Effector memory CD8-positive, alpha-beta T cell (primary cell): ENCODE measurements around the gene RNF128.
"Not testable (repeated sequence)": the region's sequence is repeated elsewhere in the genome, so short reads cannot be mapped to it uniquely, and the experiment has no call there.

Source experiments
- ATAC-seq: fragments of 150-1000 bp; cut with Tn5 transposase; replicated peaks from 2 replicates; pipeline ENCODE4 v1.10.0; 2021; ENCODE audit warnings: mild to moderate bottlenecking, moderate library complexity
- DNase-seq, 3 experiments: peaks; one replicate each; pipeline ENCODE4 v3.0.0; 2021
- H3K27ac Mint-ChIP-seq, 2 donors: one replicate each; pipeline ENCODE4 v1.8.0; 2022; ENCODE audit warnings: mild to moderate bottlenecking in 2 of 2, mixed read lengths in 2 of 2, moderate library complexity in 2 of 2
- H3K27me3 Mint-ChIP-seq, 2 donors: one replicate each; pipeline ENCODE4 v1.8.0; 2022; ENCODE audit warnings: mixed read lengths in 2 of 2
- H3K36me3 Mint-ChIP-seq: one replicate; pipeline ENCODE4 v1.8.0; 2022; ENCODE audit warnings: mild to moderate bottlenecking, moderate library complexity, mixed read lengths; ENCODE audit not compliant: insufficient read depth
- H3K4me1 Mint-ChIP-seq, 2 donors: one replicate each; pipeline ENCODE4 v1.8.0; 2022; ENCODE audit warnings: low read depth in 2 of 2, mixed read lengths in 2 of 2
- H3K4me3 Mint-ChIP-seq, 2 donors: one replicate each; pipeline ENCODE4 v1.8.0; 2022; ENCODE audit warnings: mild to moderate bottlenecking in 2 of 2, mixed read lengths in 2 of 2, moderate library complexity in 2 of 2
- H3K9me3 Mint-ChIP-seq, 2 donors: one replicate each; pipeline ENCODE4 v1.8.0; 2022; ENCODE audit warnings: mixed read lengths in 2 of 2

Gene RNF128

DNA sequence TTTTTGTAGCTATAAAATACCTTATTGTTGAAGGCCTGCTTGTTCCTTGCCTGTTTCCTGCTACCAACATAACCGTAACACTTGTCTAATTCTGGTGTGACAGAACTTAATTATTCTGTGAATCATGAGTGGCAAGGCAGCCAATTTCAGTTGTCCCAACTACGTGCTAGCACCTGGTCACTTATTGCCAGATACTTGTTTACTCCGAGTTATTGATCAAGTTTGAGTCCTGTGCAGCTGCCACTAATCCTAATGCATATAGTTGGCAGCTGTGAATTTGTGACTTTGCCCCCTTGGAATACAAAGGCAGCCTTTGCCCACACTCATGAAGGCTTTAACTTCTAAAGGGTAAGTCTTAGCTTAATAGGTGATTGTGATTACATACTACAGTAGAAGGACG is 7.8 kb upstream of the RNF128 start:
- ATAC-seq (no peak), DNase-seq (no peak)
- Mint-ChIP-seq H3K27ac (no peak overlapping the region), H3K4me3 (no peak overlapping the region), H3K27me3 (peaks cover under 1 to 12% of the 10 kb centered on the region in 2 donors), H3K4me1 (no peaks in the 10 kb centered on the region), H3K36me3 (no peaks in the 10 kb centered on the region), H3K9me3 (no peaks in the 10 kb centered on the region)

DNA sequence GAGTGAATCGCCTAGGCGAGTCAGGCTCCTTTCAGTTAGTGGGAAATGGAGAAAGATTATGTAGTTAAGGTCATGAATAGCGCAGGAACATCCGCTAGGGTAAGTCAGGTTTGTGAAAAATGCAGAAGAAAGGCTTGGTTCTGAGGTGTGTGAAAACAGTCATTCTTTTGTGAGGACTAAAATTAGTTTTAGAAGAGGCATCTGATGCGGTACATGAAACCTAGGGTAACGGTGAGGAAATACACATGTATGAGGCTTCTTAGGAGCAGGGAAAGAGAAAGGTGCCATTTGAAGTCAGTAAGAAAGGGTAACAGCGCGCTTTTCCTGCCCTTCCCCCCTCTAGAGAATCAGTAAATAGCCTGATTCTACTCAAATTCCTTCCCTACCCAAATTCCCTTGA is 570 bp upstream of the RNF128 start:
- Mint-ChIP-seq H3K27ac (no peak overlapping the region), H3K4me3 (peak overlapping the region in 1 of 2 donors; percentile 66), H3K27me3 (peaks cover 22 to 50% of the 10 kb centered on the region in 2 donors), H3K36me3 (no peaks in the 10 kb centered on the region), H3K9me3 (no peaks in the 10 kb centered on the region), H3K4me1 (no peaks in the 10 kb centered on the region)
- DNase-seq (no peak), ATAC-seq (no peak)

DNA sequence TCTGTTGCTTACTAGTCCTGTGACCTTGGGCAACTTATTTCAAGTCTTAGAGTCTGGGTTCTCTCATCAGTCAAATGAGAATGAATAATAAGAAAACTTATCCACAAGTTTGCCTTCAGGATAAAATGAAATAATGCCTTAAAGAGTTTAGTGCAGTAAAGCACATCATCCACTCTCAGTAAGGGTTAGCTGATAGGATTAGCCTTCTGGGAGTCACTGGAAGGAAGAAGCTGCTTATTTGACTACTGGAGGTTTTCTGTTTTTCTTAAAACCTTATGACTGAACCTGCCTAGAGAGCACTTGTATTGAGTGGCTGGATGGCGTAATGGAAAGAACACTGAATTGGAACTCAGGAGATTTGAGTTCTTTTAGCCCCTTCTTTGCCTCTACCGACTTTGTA is 1.8 kb downstream of the RNF128 start:
- no peak for ATAC-seq
- no peaks in the 10 kb centered on the region for H3K36me3 Mint-ChIP-seq

DNA sequence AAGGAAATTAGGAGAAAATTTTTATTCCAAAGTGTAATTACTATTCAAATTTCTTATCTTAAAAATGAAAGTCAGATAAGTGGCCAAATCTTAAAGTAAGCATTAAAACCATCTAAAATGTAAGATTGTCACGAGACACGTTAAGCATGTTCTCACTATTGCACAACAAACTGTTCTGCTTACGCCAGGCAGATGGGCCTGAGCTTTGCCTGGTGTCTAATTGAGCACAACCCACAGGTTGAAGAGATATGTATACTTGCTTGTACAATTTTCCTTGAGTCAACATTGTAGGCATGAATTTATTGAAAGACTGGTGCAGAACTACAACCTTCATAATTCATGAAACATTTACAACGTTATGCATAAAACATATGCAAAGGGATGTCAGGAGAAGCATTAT is 3.9 kb downstream of the RNF128 start:
- no peaks in the 10 kb centered on the region for H3K36me3 Mint-ChIP-seq
- peaks cover 16 to 26% of the 10 kb centered on the region in 2 donors for H3K27me3 Mint-ChIP-seq
- no peak for DNase-seq
- no peak overlapping the region for H3K27ac Mint-ChIP-seq
- no peaks in the 10 kb centered on the region for H3K4me1 Mint-ChIP-seq
- H3K4me3 Mint-ChIP-seq = no peak overlapping the region
- H3K9me3 Mint-ChIP-seq = no peaks in the 10 kb centered on the region
- ATAC-seq = no peak

More for the DNA sequence above, 1.8 kb downstream of the RNF128 start:
- no peak overlapping the region for H3K27ac Mint-ChIP-seq
- no peaks in the 10 kb centered on the region for H3K4me1 Mint-ChIP-seq
- DNase-seq = no peak
- H3K4me3 Mint-ChIP-seq = no peak overlapping the region
- H3K9me3 Mint-ChIP-seq = no peaks in the 10 kb centered on the region
- H3K27me3 Mint-ChIP-seq = peaks cover 28 to 42% of the 10 kb centered on the region in 2 donors

DNA sequence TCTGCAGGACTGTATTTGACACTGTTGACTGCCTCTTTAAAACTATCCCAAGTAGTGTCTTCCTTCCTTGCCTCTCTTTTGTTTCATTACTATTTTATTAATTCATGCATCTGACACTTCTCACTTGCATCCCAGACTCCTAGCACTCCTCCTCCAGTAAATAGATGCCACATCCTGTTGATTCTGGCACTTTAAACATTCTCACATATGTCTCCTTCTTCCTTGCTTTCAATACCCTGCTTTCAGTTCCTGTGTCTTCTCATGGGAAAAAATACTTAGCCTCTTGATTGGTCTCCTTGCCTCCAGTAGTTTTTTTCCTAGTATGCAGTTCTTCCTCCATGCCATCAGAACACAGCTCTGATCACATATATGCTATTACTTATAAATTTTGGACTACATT is 5.1 kb downstream of the RNF128 start:
- H3K4me1 Mint-ChIP-seq = no peaks in the 10 kb centered on the region
- H3K4me3 Mint-ChIP-seq = no peak overlapping the region
- peaks cover 7 to 15% of the 10 kb centered on the region in 2 donors for H3K27me3 Mint-ChIP-seq
- no peak for DNase-seq
- no peaks in the 10 kb centered on the region for H3K36me3 Mint-ChIP-seq
- H3K9me3 Mint-ChIP-seq = no peaks in the 10 kb centered on the region
- no peak for ATAC-seq
- no peak overlapping the region for H3K27ac Mint-ChIP-seq

DNA sequence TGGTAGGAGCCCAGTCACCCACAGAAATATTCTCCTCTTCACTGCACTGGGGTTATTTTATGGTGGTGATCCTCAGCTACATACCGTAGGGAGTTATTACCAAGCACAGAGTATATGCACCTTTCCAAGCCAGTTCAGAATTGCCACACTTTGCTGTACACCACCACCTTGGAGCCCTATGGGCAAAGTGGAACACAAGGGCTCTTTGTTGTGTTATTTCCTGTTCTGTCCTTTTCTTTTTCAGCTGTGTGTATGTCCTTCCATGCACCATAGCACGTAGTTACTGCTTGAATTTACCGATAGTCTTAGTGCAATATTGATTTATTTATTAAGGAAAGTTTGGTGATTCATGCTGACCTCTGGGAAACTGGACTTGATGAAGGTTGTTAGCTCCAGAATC is 8.3 kb downstream of the RNF128 start:
- peaks cover 0 to 7% of the 10 kb centered on the region in 2 donors for H3K27me3 Mint-ChIP-seq
- H3K4me3 Mint-ChIP-seq = no peak overlapping the region
- no peaks in the 10 kb centered on the region for H3K9me3 Mint-ChIP-seq
- DNase-seq (no peak), ATAC-seq (no peak)
- no peaks in the 10 kb centered on the region for H3K4me1 Mint-ChIP-seq
- no peaks in the 10 kb centered on the region for H3K36me3 Mint-ChIP-seq
- no peak overlapping the region for H3K27ac Mint-ChIP-seq

DNA sequence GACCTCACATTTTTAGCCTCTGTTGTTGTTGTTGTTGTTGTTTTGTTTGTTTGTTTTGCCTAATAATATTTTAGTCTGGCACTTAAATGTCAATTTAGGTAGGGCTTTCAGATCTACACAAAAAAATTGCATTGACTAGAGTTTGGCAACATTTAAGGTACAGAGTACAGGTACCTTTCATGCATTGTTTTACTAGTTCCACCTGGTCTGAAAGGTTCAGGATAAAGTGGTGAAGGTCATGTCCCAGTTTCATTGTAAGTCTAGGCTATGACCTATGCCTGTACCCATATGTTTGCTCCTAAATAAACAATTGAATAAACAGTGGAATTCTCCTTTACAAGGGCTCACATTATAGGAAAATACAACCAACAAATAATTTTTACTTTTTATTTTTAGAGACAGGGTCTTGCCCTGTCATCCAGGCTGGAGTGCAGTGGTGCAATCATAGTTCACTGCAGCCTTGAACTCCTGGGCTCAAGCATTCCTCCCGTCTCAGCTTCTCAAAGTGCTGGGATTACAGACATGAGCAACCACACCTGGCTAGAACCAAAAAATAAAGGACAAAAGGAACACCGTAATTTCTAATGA is 13.8 kb downstream of the RNF128 start:
- no peaks in the 10 kb centered on the region for H3K9me3 Mint-ChIP-seq
- H3K4me3 Mint-ChIP-seq = no peak overlapping the region
- H3K4me1 Mint-ChIP-seq = no peaks in the 10 kb centered on the region
- no peak overlapping the region for H3K27ac Mint-ChIP-seq
- DNase-seq (no peak), ATAC-seq (no peak)
- H3K27me3 Mint-ChIP-seq = no peaks in the 10 kb centered on the region
- no peaks in the 10 kb centered on the region for H3K36me3 Mint-ChIP-seq

DNA sequence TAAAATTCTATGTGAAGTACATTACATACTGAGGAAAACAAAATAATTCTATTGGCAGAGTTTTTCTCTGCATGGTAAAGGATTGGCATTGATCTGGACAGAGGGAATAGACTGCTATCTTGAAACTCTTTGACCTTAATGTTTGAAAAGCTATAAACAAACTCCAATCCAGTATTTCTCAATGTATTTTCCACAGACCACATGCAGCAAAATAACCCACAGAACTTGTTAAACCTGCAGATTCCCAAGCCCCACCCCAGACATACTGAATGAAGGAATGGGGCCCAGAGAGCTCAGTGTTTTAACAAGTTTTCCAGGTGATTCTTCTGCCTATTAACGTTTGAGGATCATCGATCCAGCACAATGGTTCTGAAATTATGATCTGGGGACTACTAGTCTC is 15.7 kb downstream of the RNF128 start:
- no peaks in the 10 kb centered on the region for H3K9me3 Mint-ChIP-seq

DNA sequence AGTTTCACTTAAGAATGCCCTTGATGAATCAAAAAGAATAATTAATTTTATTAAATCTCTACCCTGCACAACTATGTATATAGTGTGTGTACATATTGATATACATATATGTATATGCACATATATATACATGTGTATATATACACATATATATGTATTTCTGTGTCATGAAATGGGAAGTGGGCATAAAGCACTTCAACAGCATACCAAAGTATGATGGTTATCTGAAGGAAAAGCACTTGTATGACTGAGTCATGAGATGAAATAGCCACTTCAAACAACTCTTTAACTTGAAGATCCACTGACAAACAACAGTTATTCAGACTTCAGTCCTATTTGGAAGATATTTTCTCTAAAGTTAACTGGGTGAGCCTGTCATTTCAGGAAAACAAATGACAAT is 16.3 kb downstream of the RNF128 start:
- Mint-ChIP-seq H3K27me3 (no peaks in the 10 kb centered on the region), H3K27ac (no peak overlapping the region), H3K4me1 (no peaks in the 10 kb centered on the region), H3K9me3 (no peaks in the 10 kb centered on the region), H3K36me3 (no peaks in the 10 kb centered on the region), H3K4me3 (no peak overlapping the region)
- ATAC-seq (no peak), DNase-seq (no peak)

More for the DNA sequence above, 15.7 kb downstream of the RNF128 start:
- ATAC-seq (no peak), DNase-seq (no peak)
- H3K27ac Mint-ChIP-seq = no peak overlapping the region
- H3K4me1 Mint-ChIP-seq = no peaks in the 10 kb centered on the region
- H3K36me3 Mint-ChIP-seq = no peaks in the 10 kb centered on the region
- no peaks in the 10 kb centered on the region for H3K27me3 Mint-ChIP-seq
- H3K4me3 Mint-ChIP-seq = no peak overlapping the region

DNA sequence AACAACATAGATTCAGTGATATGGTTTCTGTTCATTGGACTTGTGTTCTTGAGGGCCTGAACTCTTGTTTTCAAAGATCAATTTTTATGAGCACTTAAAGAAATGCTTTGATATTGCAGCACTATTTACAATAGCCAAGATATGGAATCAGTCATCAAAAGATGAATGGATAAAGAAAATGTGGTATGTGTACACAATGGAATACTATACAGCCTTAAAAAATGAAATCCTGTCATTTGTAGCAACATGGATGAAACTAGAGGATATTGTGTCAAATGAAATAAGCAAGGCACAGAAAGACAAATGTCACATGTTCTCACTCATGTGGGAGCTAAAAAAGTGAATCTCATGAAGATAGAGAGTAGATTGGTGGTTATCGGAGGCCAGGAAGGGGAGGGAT is 21.9 kb downstream of the RNF128 start:
- no peak for ATAC-seq
- peaks cover 0 to 4% of the 10 kb centered on the region in 2 donors for H3K27me3 Mint-ChIP-seq
- no peaks in the 10 kb centered on the region for H3K36me3 Mint-ChIP-seq
- H3K4me3 Mint-ChIP-seq = no peak overlapping the region
- H3K4me1 Mint-ChIP-seq = no peaks in the 10 kb centered on the region
- DNase-seq = no peak
- peaks cover 0 to 4% of the 10 kb centered on the region in 2 donors for H3K9me3 Mint-ChIP-seq
- H3K27ac Mint-ChIP-seq = no peak overlapping the region

DNA sequence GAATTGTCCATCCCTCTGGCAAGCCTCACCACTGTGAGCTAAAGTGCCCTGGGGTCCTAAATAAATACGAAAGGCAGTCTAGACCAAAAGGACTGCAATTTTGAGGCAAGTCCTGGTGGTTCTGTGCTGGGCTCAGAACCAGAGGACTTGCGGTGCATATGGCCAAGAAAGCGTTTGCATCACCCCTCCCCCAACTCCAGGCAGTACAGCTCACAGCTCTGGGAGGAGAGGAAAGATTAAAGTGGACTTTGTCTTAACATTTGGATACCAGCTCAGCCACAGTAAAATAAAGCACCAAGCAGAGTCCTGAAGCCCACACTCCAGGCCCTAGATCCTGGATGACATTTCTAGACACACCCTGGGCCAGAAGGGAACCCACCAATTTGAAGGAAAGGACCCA is 24.9 kb downstream of the RNF128 start:
- H3K36me3 Mint-ChIP-seq = no peaks in the 10 kb centered on the region
- no peak overlapping the region for H3K27ac Mint-ChIP-seq
- no peaks in the 10 kb centered on the region for H3K4me1 Mint-ChIP-seq
- H3K27me3 Mint-ChIP-seq = peaks cover 0 to 9% of the 10 kb centered on the region in 2 donors
- no peak for DNase-seq
- ATAC-seq = no peak
- peaks cover 0 to 5% of the 10 kb centered on the region in 2 donors for H3K9me3 Mint-ChIP-seq
- no peak overlapping the region for H3K4me3 Mint-ChIP-seq

DNA sequence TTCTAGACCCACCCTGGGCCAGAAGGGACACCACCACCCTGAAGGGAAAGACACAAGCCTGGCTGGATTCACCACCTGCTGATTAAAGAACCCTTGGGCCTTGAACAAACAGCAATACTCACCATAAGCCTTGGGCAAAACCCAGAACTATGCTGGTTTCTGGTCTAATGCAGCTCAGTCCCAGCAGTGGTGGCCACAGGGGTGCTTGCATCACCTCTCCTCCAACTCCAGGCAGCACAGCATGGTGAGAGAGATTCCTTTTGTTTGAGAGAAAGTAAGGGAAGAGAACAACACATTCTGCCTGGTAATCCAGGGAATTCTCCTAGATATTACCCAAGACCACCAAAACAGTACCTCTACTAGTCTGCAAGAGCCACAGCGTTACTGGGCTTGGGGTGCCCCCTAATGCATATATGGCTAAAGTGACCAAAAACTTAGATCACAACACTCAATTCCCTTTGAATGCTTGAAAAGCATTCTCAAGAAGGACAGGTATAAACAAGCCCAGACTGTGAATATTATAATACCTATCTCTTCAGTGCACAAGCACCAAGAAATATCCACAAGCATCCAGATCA is 25.7 kb downstream of the RNF128 start:
- no peak for DNase-seq
- Mint-ChIP-seq H3K27ac (no peak overlapping the region), H3K9me3 (peaks cover 0 to 5% of the 10 kb centered on the region in 2 donors), H3K4me3 (no peak overlapping the region), H3K27me3 (peaks cover 0 to 9% of the 10 kb centered on the region in 2 donors), H3K36me3 (no peaks in the 10 kb centered on the region), H3K4me1 (no peaks in the 10 kb centered on the region)
- no peak for ATAC-seq

DNA sequence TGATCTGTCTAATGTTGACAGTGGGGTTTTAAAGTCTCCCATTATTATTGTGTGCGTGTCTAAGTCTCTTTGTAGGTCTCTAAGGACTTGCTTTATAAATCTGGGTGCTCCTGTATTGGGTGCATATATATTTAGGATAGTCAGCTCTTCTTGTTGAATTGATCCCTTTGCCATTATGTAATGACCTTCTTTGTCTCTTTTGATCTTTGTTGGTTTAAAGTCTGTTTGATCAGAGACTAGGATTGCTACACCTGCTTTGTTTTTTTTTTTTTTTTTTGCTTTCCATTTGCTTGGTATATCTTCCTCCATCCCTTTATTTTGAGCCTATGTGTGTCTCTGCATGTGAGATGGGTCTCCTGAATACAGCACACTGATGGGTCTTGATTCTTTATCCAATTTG is 42.8 kb downstream of the RNF128 start:
- not testable (repeated sequence) for H3K27ac Mint-ChIP-seq, DNase-seq, H3K36me3 Mint-ChIP-seq, H3K9me3 Mint-ChIP-seq, H3K4me1 Mint-ChIP-seq, H3K4me3 Mint-ChIP-seq, ATAC-seq
- peaks cover 10 to 16% of the 10 kb centered on the region in 2 donors for H3K27me3 Mint-ChIP-seq

DNA sequence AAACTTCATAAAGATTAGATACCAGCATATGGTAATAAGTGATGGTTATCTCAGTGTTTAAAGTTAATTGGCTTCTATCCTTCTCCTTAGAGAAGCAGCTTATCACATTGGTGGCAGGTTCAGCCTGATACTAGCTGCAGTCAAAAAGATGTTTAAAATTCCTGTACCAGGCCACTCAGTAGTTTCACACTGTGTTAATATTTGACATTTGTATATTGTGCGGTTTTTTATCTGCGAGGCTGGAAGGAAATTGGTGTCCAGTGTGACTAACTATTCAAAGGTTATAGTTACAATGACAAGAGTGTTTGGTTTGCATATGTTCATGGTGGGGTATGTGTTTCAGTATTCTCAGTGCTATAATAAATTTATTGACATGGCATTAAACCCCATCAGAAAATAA is 48.5 kb downstream of the RNF128 start:
- H3K9me3 Mint-ChIP-seq = no peaks in the 10 kb centered on the region
- no peak overlapping the region for H3K4me3 Mint-ChIP-seq
- peaks cover 10 to 14% of the 10 kb centered on the region in 2 donors for H3K27me3 Mint-ChIP-seq
- no peaks in the 10 kb centered on the region for H3K36me3 Mint-ChIP-seq
- H3K4me1 Mint-ChIP-seq = no peaks in the 10 kb centered on the region
- ATAC-seq (no peak), DNase-seq (no peak)
- no peak overlapping the region for H3K27ac Mint-ChIP-seq
